Measurements from ENCODE around the gene PHRF1.

DNA sequence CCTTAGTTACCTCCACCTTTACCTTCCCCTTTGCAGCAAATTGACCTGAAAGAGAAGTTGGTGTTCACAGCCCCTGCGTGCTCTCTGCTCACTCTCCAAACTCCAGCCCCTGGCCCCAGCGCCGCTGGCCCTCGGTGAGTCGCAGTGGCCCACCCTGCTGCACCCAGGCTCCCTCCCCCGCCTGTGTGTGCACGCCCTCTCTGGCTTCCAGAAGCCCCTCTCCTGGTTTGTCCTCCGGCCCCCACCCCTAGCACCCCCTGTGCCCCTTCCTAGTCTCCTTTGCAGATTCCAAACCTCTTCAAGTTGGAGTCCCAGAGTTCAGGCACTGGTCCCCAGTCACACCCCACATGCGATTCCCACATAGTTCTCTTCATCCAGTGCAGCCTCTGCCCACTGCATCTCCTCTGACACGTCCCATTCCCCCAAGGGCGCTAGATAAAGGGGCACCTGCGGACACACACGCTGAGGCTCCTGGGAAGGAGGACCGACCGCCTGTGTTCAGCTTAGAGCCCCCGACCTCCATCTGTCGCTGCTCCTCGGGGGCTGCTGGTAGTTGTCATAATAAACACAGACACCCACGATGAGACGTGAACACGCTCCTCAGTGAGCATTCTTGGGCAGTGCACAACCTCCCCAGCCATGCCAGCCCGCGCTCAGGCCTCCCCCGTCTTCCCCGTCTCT, 1.5 kb upstream of the PHRF1 start:
- TF ChIP-seq, protein P1, sequence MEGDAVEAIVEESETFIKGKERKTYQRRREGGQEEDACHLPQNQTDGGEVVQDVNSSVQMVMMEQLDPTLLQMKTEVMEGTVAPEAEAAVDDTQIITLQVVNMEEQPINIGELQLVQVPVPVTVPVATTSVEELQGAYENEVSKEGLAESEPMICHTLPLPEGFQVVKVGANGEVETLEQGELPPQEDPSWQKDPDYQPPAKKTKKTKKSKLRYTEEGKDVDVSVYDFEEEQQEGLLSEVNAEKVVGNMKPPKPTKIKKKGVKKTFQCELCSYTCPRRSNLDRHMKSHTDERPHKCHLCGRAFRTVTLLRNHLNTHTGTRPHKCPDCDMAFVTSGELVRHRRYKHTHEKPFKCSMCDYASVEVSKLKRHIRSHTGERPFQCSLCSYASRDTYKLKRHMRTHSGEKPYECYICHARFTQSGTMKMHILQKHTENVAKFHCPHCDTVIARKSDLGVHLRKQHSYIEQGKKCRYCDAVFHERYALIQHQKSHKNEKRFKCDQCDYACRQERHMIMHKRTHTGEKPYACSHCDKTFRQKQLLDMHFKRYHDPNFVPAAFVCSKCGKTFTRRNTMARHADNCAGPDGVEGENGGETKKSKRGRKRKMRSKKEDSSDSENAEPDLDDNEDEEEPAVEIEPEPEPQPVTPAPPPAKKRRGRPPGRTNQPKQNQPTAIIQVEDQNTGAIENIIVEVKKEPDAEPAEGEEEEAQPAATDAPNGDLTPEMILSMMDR (IDR thresholded peaks at IDR 0.05) = no peak
- TF ChIP-seq EP300 (IDR thresholded peaks at IDR 0.05) (no peak), POLR2A (IDR thresholded peaks at IDR 0.05) (no peak)

Measured in ovary (tissue), 3 donors.